ENCODE results near the gene CFAP97D2. TPM values are rescaled to one million over a fixed set of nuclear protein-coding genes. Genes with fewer than 3 reads are reported as not detected.

CFAP97D2 gene
- total and polyA plus RNA-seq, 2 of the 13 experiments (the other 11 are each of a cell fraction or from before 2014, with no cell fraction given), result not detected

GRCh38 chr13:114219392-114219791, 40.3 kb downstream of the CFAP97D2 start (continued):
- TF ChIP-seq, protein P1, sequence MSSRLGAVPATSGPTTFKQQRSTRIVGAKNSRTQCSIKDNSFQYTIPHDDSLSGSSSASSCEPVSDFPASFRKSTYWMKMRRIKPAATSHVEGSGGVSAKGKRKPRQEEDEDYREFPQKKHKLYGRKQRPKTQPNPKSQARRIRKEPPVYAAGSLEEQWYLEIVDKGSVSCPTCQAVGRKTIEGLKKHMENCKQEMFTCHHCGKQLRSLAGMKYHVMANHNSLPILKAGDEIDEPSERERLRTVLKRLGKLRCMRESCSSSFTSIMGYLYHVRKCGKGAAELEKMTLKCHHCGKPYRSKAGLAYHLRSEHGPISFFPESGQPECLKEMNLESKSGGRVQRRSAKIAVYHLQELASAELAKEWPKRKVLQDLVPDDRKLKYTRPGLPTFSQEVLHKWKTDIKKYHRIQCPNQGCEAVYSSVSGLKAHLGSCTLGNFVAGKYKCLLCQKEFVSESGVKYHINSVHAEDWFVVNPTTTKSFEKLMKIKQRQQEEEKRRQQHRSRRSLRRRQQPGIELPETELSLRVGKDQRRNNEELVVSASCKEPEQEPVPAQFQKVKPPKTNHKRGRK (CRISPR knock-in tag; IDR thresholded peaks at IDR 0.05), result no peak
- TF ChIP-seq TARDBP (CRISPR knock-in tag; IDR thresholded peaks at IDR 0.05), result no peak

GRCh38 chr13:114222461-114222968, 43.5 kb downstream of the CFAP97D2 start:
- Histone ChIP-seq H3K9me3 (ENCODE audit: low read length) (no peaks in the 10 kb centered on the region), H3K36me3 (replicated peaks in 1 of 2; ENCODE audit: control insufficient read depth in 1 of 2, insufficient read depth in 2 of 2, low read length in 2 of 2) (no peaks in the 10 kb centered on the region), H3K9ac (ENCODE audit: insufficient read depth, low read depth, low read length) (no peak overlapping the region), H3K79me2 (ENCODE audit: insufficient read depth, low read length) (no peaks in the 10 kb centered on the region), H3K4me1 (ENCODE audit: insufficient read depth, low read length) (no peaks in the 10 kb centered on the region), H2AFZ (ENCODE audit: low read length) (no peak overlapping the region), H3K27me3 (ENCODE audit: control insufficient read depth in 1 of 2, insufficient read depth in 2 of 2, low read length in 2 of 2) (peaks cover 0 to 24% of the 10 kb centered on the region in 2 experiments; a peak in 2 of 5 replicates), H4K20me1 (ENCODE audit: insufficient read depth, low read length) (no peaks in the 10 kb centered on the region), H3K4me2 (ENCODE audit: low read depth, low read length) (no peak overlapping the region), H3K27ac (ENCODE audit: extremely low read length, insufficient read depth, low read length) (no peak overlapping the region), H3K4me3 (replicated peaks in 1 of 3; ENCODE audit: insufficient read depth in 1 of 3, low read depth in 2 of 3, low read length in 3 of 3) (no peak overlapping the region)
- no peak; the same call in 2 of the 3 replicates for ATAC-seq
- intact Hi-C loops (cut with micrococcal nuclease; ENCODE audit: unreplicated experiment), result no loop called here
- no peak for TF ChIP-seq THAP11 (CRISPR knock-in tag; IDR thresholded peaks at IDR 0.05)
- peak; percentile 39; the same call in 1 of the 2 replicates for TF ChIP-seq NFE2 (CRISPR knock-in tag; IDR thresholded peaks at IDR 0.05)
- TF ChIP-seq MAFG (CRISPR knock-in tag; IDR thresholded peaks at IDR 0.05), result peak; percentile 60; the same call in 1 of the 2 replicates
- TF ChIP-seq MAFK (conservative IDR thresholded peaks at IDR 0.05 in 1 of 2, IDR thresholded peaks at IDR 0.05 in 1 of 2; ENCODE audit: low read length in 2 of 2), result peak; percentile 53 to 76
- no peak for TF ChIP-seq SMAD9 (CRISPR knock-in tag; IDR thresholded peaks at IDR 0.05)
- TF ChIP-seq NFE2L2 (IDR thresholded peaks at IDR 0.05; ENCODE audit: low read length), result peak; percentile 46; the same call in 1 of the 2 replicates
- peak; percentile 57 for TF ChIP-seq MAFF (IDR thresholded peaks at IDR 0.05; ENCODE audit: low read depth, low read length)
- ChIA-PET CTCF (ENCODE audit: low intra/inter-chr PET ratio, low total read pairs) (no interaction called here), POLR2A (no interaction called here)
- WGBS (ENCODE audit: low lambda C conversion rate), result 22% methylated on average over 8 of the region's 9 CpGs
- in situ Hi-C loops (cut with HindIII; ENCODE audit: extremely low pct_ligation_motif_present, low pct_unique_long_range_greater_than_20kb), result no loop called here
- FAIRE-seq, result no peak
- peak; percentile 12 for DNase-seq (ENCODE audit: low spot score)
- BruUV-seq (replicated peaks), result no TSS peak

All from HepG2 (cell line).